K562 (cell line): ENCODE results near the gene HPS1. TPM values are rescaled to one million over a fixed set of nuclear protein-coding genes. Genes with fewer than 3 reads are reported as not detected.

ENCODE experiments used
- ATAC-seq: fragments of 200-7000 bp; cut with Tn5 transposase; 3 replicates; pipeline ENCODE4 v1.9.1; 2020; ENCODE audit warnings: moderate library complexity
- BruUV-seq: library from RNA; stranded (reverse); fragments of 400-500 nt; replicated peaks from 2 replicates; lab custom pipeline; 2021; lab: Mats Ljungman, UMichigan
- CTCF ChIA-PET: fragments of 300-600 bp; formaldehyde crosslinking; extraction: SDS; loops from one replicate; lab custom pipeline; 2021; ENCODE audit warnings: low intra/inter-chr PET ratio; lab: Yijun Ruan, JAX
- POLR2A ChIA-PET: fragments of 300-600, 350-650 bp; sonication (Branson Sonifier 250); formaldehyde crosslinking; extraction: SDS; loops from one replicate; lab custom pipeline; 2021; ENCODE audit warnings: antibody characterized with exemption, inconsistent platforms; lab: Yijun Ruan, JAX
- DNase-seq, 4 experiments: peaks; one replicate each; pipeline versions ENCODE4 v3.0.0 to v3.0.0-alpha.2; 2011 to 2018; ENCODE audit warnings: low spot score in 3 of 4, mixed read lengths in 3 of 4; ENCODE audit errors: extremely low read depth in 1 of 4
- FAIRE-seq: peaks from 2 replicates; lab custom pipeline; 2011; peaks lifted over from hg19 to GRCh38; lab: Jason Lieb, UNC
- H2AFZ ChIP-seq: 2 replicates; pipeline ENCODE4 v1.6.0; 2011; ENCODE audit warnings: low read depth, low read length, control low read depth, inconsistent platforms
- H3K27ac ChIP-seq: fragments of 200-600 bp; 3 replicates; pipeline ENCODE4 v1.8.0; 2011; ENCODE audit warnings: low read depth, mild to moderate bottlenecking, control low read depth, inconsistent platforms, low read length, moderate library complexity, mixed read lengths; ENCODE audit errors: extremely low read depth
- H3K27me3 ChIP-seq, 2 experiments: fragments of 300-600 bp in 1 of 2; 2 replicates in 1 of 2; 3 replicates in 1 of 2; pipeline versions ENCODE4 v1.6.0 to v1.8.0; 2011; ENCODE audit warnings: inconsistent platforms in 2 of 2, low read length in 2 of 2, mild to moderate bottlenecking in 1 of 2, mixed read lengths in 1 of 2, moderate library complexity in 1 of 2; ENCODE audit not compliant: control insufficient read depth in 2 of 2, insufficient read depth in 2 of 2
- H3K36me3 ChIP-seq: fragments of 300-600 bp; 3 replicates; pipeline ENCODE4 v1.8.0; 2011; ENCODE audit warnings: mild to moderate bottlenecking, low read length, inconsistent platforms; ENCODE audit not compliant: control insufficient read depth, insufficient read depth
- H3K4me1 ChIP-seq, 2 experiments: fragments of 200-600 bp in 1 of 2; replicated peaks in 1 of 2; 2 replicates in 1 of 2; 3 replicates in 1 of 2; pipeline versions ENCODE4 v1.5.1 to v1.8.0; 2011; ENCODE audit warnings: inconsistent platforms in 2 of 2, low read length in 2 of 2, mild to moderate bottlenecking in 1 of 2, mixed read lengths in 1 of 2, moderate library complexity in 1 of 2; ENCODE audit not compliant: control insufficient read depth in 2 of 2, insufficient read depth in 2 of 2
- H3K4me2 ChIP-seq: 2 replicates; pipeline ENCODE4 v1.6.1; 2011; ENCODE audit warnings: low read length, control low read depth, inconsistent platforms, mixed read lengths; ENCODE audit not compliant: insufficient read depth
- H3K4me3 ChIP-seq: fragments of 200-600 bp; sonication (generic), shearing (Covaris generic); 2 replicates; pipeline ENCODE4 v1.5.1; 2016; ENCODE audit warnings: control low read depth, inconsistent platforms
- H3K79me2 ChIP-seq: fragments of 200-600 bp; 3 replicates; pipeline ENCODE4 v1.8.0; 2011; ENCODE audit warnings: low read length, inconsistent platforms; ENCODE audit not compliant: control insufficient read depth, insufficient read depth
- H3K9ac ChIP-seq, 2 experiments: 2 replicates each; pipeline versions ENCODE4 v1.6.0 to v1.6.1; 2011; ENCODE audit warnings: low read depth in 2 of 2, low read length in 2 of 2, control low read depth in 1 of 2, inconsistent platforms in 1 of 2, mild to moderate bottlenecking in 1 of 2, mixed read lengths in 1 of 2; ENCODE audit not compliant: insufficient read depth in 1 of 2
- H3K9me1 ChIP-seq: one replicate; pipeline ENCODE4 v1.6.0; 2011; ENCODE audit warnings: inconsistent platforms, mild to moderate bottlenecking, low read length, moderate library complexity; ENCODE audit not compliant: control insufficient read depth, insufficient read depth
- H3K9me3 ChIP-seq: replicated peaks from 2 replicates; pipeline ENCODE4 v1.5.1; 2011; ENCODE audit warnings: low read depth, low read length, inconsistent platforms; ENCODE audit not compliant: control insufficient read depth, insufficient read depth
- H4K20me1 ChIP-seq: replicated peaks from 2 replicates; pipeline ENCODE4 v1.6.1; 2011; ENCODE audit warnings: low read length, inconsistent platforms, mixed read lengths; ENCODE audit not compliant: control insufficient read depth, insufficient read depth
- FOSL1 ChIP-seq: fragments of 200-800 bp; sonication (Bioruptor generic); conservative IDR thresholded peaks from 2 replicates; pipeline ENCODE4 v1.6.1; 2016; ENCODE audit warnings: missing genetic modification characterization, missing compliant biosample characterization
- GTF2A2 ChIP-seq: IDR thresholded peaks from 2 replicates; pipeline ENCODE4 v1.6.1; 2016; ENCODE audit warnings: mild to moderate bottlenecking, missing genetic modification characterization, missing compliant biosample characterization
- PML ChIP-seq: IDR thresholded peaks from 2 replicates; pipeline ENCODE4 v1.6.1; 2012; ENCODE audit warnings: low read length, inconsistent platforms
- RFX7 ChIP-seq: fragments of 250-450 bp; sonication (Bioruptor Pico); IDR thresholded peaks from 2 replicates; pipeline ENCODE4 v1.5.1; 2021; ENCODE audit warnings: mild to moderate bottlenecking
- ZBTB40 ChIP-seq, 2 experiments: fragments of 450-650 bp in 1 of 2; sonication (generic) in 1 of 2; formaldehyde crosslinking in 1 of 2; IDR thresholded peaks; 2 replicates each; pipeline versions ENCODE4 v1.7.1 to v1.9.0; 2016 to 2022; ENCODE audit warnings: inconsistent platforms in 1 of 2, mild to moderate bottlenecking in 1 of 2, missing genetic modification reagents in 1 of 2
- WGBS: fragments of 100-300 bp; shearing (Covaris generic); methylation state at CpG from one replicate; pipeline ENCODE4 v1.1.6; 2016; ENCODE audit warnings: low coverage, mixed read lengths; ENCODE audit not compliant: insufficient coverage; ENCODE audit errors: missing lambda C conversion rate; 5-methylcytosine and 5-hydroxymethylcytosine counted together
- in situ Hi-C: fragments of 300-500 bp; cut with MboI; formaldehyde crosslinking; loops from 4 replicates; pipeline ENCODE4 v1.15.0; 2018; ENCODE audit warnings: inconsistent platforms, mixed read lengths
- intact Hi-C: fragments of 100-400 bp; cut with micrococcal nuclease; formaldehyde crosslinking; loops from 2 replicates; pipeline ENCODE4 v1.14.2; 2022
- polyA plus RNA-seq, 8 experiments: library from polyadenylated mRNA; depleted of rRNA in 4 of 8; stranded (reverse) in 5 of 8; unstranded in 3 of 8; fragments of >200 nt; fragmentation: Nextera tagmentation in 2 of 8; fragmentation: Illumina TruSeq in 1 of 8; extraction: Ambion mirVana in 2 of 8; extraction: Trizol in 1 of 8; gene quantifications; 2 replicates each; pipeline versions ENCODE4 v1.2.1 to v1.2.3, GENCODE V29; 2011 to 2014; ENCODE audit warnings: inconsistent platforms in 1 of 8, missing spikeins in 1 of 8
- total RNA-seq, 7 experiments: library from RNA; depleted of rRNA in 6 of 7; stranded (reverse); fragments of >200 nt in 6 of 7; fragmentation: Illumina TruSeq in 2 of 7; extraction: Trizol in 2 of 7; gene quantifications; 2 replicates each; pipeline versions ENCODE4 v1.2.1 to v1.2.3, GENCODE V29; 2011 to 2021; ENCODE audit warnings: low replicate concordance in 1 of 7

Gene HPS1
- total and polyA plus RNA-seq, 9 of the 15 experiments (the other 6 are each of a cell fraction or from before 2014, with no cell fraction given) = 18.1 to 43.6 (median 26.3) TPM

GRCh38 chr10:98378722-98379121, 68.0 kb downstream of the HPS1 start:
- H3K4me2 ChIP-seq = no peak overlapping the region
- TF ChIP-seq GTF2A2 = no peak
- TF ChIP-seq ZBTB40 (IDR thresholded peaks at IDR 0.05) = no peak
- no peak for TF ChIP-seq ZBTB40 (CRISPR knock-in tag; IDR thresholded peaks at IDR 0.05)
- no peak for TF ChIP-seq PML
- TF ChIP-seq FOSL1 (tag) = no peak
- no peak for TF ChIP-seq RFX7
- H3K9me1 ChIP-seq = no peaks in the 10 kb centered on the region
- H4K20me1 ChIP-seq = no peaks in the 10 kb centered on the region
- no peaks in the 10 kb centered on the region for H3K79me2 ChIP-seq
- H3K4me3 ChIP-seq = no peak overlapping the region
- DNase-seq (no peak), ATAC-seq (no peak), FAIRE-seq (no peak)
- CTCF ChIA-PET = no interaction called here
- peaks cover 0 to 6% of the 10 kb centered on the region in 2 experiments; a peak in 2 of 5 replicates for H3K4me1 ChIP-seq
- no peak overlapping the region for H3K27ac ChIP-seq
- no peaks in the 10 kb centered on the region for H3K36me3 ChIP-seq
- intact Hi-C loops (no loop called here), in situ Hi-C loops (no loop called here)
- no peaks in the 10 kb centered on the region for H3K9me3 ChIP-seq
- no peak overlapping the region for H2AFZ ChIP-seq
- H3K27me3 ChIP-seq = peaks cover 5 to 20% of the 10 kb centered on the region in 2 experiments; a peak in 3 of 5 replicates
- H3K9ac ChIP-seq = no peak overlapping the region
- POLR2A ChIA-PET = no interaction called here
- 42% methylated on average over 4 of the region's 4 CpGs for WGBS
- no TSS peak for BruUV-seq
